ENCODE results near the gene C16orf74. TPM values are rescaled to one million over a fixed set of nuclear protein-coding genes. Genes with fewer than 3 reads are reported as not detected.

Gene C16orf74
- polyA plus RNA-seq, 2 of the 4 experiments (the other 2 are of a cell fraction), result 3.8 to 9.1 TPM

- no peaks in the 10 kb centered on the region for H3K4me1 ChIP-seq
- ChIA-PET POLR2A (no interaction called here), CTCF (interaction anchor here (0.6 to 9.4 kb wide), 4 partner anchors 12 to 387 kb away, joined by 3 to 96 read pairs (median 22); no protein-coding TSS in a partner anchor)
- no peak for ATAC-seq
- no peak for DNase-seq (ENCODE audit: low read depth in 1 of 2, low spot score in 1 of 2)
- FAIRE-seq, result no peak
- H3K4me2 ChIP-seq, result no peak overlapping the region
- H3K27ac ChIP-seq, result no peak overlapping the region
- no peak overlapping the region for H3K4me3 ChIP-seq
- H3K9me3 ChIP-seq, result no peaks in the 10 kb centered on the region
- 96% methylated on average over 19 of the region's 26 CpGs for WGBS (ENCODE audit: missing lambda C conversion rate)
- TF ChIP-seq FOSL2 (IDR thresholded peaks at IDR 0.05) (no peak), FOSL2 (CRISPR knock-in tag; IDR thresholded peaks at IDR 0.05) (no peak), PBX3 (IDR thresholded peaks at IDR 0.05) (no peak), ZSCAN20 (CRISPR knock-in tag; IDR thresholded peaks at IDR 0.05) (no peak), ZFP36 (IDR thresholded peaks at IDR 0.05; ENCODE audit: borderline replicate concordance, partially characterized antibody) (no peak), ATOH8 (CRISPR knock-in tag; IDR thresholded peaks at IDR 0.05; ENCODE audit: low read depth) (no peak), MAFK (IDR thresholded peaks at IDR 0.05; ENCODE audit: partially characterized antibody) (no peak), CEBPB (IDR thresholded peaks at IDR 0.05) (no peak), FOSB (CRISPR knock-in tag; IDR thresholded peaks at IDR 0.05) (no peak), MYC (IDR thresholded peaks at IDR 0.05; ENCODE audit: borderline replicate concordance, low read length) (no peak), KDM5A (IDR thresholded peaks at IDR 0.05) (no peak), SMC3 (IDR thresholded peaks at IDR 0.05) (no peak), CTCF (IDR thresholded peaks at IDR 0.05) (no peak), CHD4 (IDR thresholded peaks at IDR 0.05; ENCODE audit: borderline replicate concordance) (no peak), NPAS2 (CRISPR knock-in tag; IDR thresholded peaks at IDR 0.05; ENCODE audit: borderline replicate concordance) (no peak), EHF (CRISPR knock-in tag; IDR thresholded peaks at IDR 0.05) (no peak)
- TF ChIP-seq, protein P1, sequence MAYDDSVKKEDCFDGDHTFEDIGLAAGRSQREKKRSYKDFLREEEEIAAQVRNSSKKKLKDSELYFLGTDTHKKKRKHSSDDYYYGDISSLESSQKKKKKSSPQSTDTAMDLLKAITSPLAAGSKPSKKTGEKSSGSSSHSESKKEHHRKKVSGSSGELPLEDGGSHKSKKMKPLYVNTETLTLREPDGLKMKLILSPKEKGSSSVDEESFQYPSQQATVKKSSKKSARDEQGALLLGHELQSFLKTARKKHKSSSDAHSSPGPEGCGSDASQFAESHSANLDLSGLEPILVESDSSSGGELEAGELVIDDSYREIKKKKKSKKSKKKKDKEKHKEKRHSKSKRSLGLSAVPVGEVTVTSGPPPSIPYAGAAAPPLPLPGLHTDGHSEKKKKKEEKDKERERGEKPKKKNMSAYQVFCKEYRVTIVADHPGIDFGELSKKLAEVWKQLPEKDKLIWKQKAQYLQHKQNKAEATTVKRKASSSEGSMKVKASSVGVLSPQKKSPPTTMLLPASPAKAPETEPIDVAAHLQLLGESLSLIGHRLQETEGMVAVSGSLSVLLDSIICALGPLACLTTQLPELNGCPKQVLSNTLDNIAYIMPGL (CRISPR knock-in tag; IDR thresholded peaks at IDR 0.05; ENCODE audit: borderline replicate concordance), result no peak
- TF ChIP-seq, protein P2, sequence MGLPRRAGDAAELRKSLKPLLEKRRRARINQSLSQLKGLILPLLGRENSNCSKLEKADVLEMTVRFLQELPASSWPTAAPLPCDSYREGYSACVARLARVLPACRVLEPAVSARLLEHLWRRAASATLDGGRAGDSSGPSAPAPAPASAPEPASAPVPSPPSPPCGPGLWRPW (IDR thresholded peaks at IDR 0.05), result no peak
- TF ChIP-seq, protein P3, sequence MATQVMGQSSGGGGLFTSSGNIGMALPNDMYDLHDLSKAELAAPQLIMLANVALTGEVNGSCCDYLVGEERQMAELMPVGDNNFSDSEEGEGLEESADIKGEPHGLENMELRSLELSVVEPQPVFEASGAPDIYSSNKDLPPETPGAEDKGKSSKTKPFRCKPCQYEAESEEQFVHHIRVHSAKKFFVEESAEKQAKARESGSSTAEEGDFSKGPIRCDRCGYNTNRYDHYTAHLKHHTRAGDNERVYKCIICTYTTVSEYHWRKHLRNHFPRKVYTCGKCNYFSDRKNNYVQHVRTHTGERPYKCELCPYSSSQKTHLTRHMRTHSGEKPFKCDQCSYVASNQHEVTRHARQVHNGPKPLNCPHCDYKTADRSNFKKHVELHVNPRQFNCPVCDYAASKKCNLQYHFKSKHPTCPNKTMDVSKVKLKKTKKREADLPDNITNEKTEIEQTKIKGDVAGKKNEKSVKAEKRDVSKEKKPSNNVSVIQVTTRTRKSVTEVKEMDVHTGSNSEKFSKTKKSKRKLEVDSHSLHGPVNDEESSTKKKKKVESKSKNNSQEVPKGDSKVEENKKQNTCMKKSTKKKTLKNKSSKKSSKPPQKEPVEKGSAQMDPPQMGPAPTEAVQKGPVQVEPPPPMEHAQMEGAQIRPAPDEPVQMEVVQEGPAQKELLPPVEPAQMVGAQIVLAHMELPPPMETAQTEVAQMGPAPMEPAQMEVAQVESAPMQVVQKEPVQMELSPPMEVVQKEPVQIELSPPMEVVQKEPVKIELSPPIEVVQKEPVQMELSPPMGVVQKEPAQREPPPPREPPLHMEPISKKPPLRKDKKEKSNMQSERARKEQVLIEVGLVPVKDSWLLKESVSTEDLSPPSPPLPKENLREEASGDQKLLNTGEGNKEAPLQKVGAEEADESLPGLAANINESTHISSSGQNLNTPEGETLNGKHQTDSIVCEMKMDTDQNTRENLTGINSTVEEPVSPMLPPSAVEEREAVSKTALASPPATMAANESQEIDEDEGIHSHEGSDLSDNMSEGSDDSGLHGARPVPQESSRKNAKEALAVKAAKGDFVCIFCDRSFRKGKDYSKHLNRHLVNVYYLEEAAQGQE (IDR thresholded peaks at IDR 0.05), result no peak
- TF ChIP-seq, protein P4, sequence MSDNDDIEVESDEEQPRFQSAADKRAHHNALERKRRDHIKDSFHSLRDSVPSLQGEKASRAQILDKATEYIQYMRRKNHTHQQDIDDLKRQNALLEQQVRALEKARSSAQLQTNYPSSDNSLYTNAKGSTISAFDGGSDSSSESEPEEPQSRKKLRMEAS (IDR thresholded peaks at IDR 0.05), result no peak
These were observed 89.0 kb downstream of the C16orf74 start for GRCh38 chr16:85661740-85662481.
